ENCODE data around the gene LETM1. TPM values are rescaled to one million over a fixed set of nuclear protein-coding genes. Genes with fewer than 3 reads are reported as not detected.

The LETM1 gene
- 43.9 and 48.3 TPM in 2 replicates for total RNA-seq

DNA sequence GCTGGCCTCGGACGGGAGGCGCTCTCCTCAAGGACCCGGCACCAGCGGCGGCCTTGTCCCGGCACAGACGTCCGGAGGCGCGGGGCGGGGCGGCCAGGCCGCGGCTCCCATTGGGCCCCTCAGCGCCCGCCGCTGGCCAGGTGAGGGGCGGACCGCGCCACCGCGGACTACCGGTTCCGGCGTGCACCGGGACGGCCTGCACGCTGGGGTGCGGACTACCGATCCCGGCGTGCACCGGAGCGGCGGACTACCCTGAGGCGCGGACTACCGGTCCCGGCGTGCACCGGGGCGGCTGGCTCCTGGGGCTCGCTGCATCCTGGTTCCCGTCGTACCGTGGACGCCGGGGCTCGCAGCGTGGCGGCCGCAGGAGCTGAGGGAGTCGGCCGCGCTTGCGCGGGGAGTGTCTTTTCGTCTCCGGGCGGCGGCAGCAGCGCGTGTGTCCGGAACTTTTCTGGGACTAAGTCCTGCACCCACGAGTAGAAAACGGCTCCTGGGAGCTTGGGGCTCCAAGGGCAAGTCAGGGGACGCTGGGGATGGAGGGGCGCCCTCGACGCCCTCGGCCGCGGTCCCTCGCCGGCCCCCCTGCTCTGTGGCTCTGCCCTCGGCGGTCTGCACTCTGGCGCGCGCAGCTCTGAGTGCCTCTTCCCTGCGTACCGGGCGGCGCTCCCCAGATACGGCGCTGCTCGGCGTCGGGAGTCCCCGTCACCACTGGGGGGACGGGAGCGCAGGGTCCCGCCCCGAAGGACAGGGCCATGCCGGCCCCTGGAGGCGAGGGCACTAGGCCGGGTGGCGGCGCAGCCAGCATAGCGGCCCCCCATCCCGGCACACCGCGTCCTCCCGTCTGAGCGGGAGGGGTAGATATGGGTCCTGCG is at the start of gene LETM1:
Gene LETM1, minus strand, starts transcription at position 86 of the 872 bp plus-strand sequence. CDS start 206 bp downstream, outside the sequence.

DNA sequence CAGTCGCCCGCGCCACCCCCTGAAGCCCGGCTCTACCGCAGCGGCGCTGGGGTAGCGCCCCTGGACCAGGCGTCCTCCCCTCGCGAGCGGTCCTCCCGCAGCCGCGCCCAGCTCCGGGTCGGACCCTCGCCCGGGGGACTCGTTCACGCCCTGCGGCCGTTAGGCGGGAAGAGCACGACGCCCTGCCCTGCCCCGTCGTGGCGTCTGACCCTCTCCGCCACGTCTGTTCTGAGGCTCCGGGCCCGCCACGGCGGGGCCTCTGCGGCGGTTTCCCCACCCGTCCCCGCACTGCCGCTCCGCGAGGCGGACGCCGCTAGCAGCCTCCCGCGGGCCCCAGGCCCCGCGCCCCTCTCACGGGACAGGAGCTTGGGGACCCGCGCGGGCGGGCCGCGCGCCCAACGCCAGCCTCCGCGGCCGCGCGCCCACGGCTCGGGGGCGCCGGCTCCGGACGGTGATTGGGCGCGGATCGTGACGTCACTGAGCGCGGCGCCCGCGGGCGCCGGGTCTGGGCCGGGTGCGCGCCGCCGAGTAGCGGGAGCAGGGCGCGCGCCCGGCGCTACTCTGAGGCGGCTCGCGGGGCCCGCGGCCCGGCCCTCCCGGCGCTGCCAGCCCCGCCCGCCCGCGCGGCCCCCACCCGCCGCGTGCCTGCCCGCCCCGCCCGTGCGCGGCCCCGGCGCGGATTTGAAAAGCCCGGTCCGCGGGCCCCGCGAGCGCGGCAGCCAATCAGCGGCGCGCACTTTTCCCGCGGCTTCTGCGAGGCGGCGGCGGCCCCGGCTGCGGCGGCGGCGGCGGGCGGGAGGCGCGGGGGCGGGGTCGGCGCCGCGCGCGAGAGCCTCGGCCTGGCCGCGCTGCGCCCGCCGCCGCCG is 14.9 kb upstream of the LETM1 start, which contains the start of gene NSD2:
Gene NSD2, plus strand, starts transcription at position 816 of the 866 bp plus-strand sequence. CDS start 29,262 bp downstream, outside the sequence.

DNA sequence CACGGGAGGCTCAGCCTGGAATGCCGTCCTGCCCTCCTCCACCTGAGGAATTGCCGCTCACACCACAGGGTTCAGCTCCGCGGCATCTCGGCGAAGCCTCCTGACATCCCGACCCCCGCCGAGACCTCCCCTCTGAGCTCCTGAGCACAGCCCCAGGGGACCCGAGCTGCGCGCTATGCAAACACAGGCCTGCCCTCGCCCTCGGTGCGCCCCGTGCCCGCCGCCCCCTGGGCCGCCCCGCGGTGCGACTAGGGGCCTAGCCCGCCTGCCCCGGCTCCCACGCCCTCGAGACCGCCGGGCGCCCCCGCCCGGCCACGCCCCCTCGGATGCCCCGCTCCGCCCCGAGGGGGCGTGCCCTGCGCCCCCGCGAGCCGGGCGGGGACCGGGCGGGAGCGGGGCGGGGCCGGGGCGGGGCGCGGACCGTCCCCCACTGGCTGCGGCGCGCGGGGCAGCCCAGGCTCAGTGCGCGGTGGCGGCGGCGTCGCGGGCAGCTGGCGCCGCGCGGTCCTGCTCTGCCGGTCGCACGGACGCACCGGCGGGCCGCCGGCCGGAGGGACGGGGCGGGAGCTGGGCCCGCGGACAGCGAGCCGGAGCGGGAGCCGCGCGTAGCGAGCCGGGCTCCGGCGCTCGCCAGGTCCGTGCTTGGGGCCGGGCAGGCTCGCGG is 63.0 kb downstream of the LETM1 start, which contains the start of gene FGFR3:
Gene FGFR3, plus strand, starts transcription at position 462 of the 664 bp plus-strand sequence. CDS start 642 bp downstream, outside the sequence.

Other genes with a start within 250 kb of the LETM1 start
- gene FAM53A, start 171.8 kb downstream of the LETM1 start, total RNA-seq: 1.5 and 5.7 TPM in 2 replicates
- 68.2 and 83.6 TPM in 2 replicates for gene SLBP, start 143.8 kb downstream of the LETM1 start, total RNA-seq
- gene TMEM129, start 134.8 kb downstream of the LETM1 start, total RNA-seq: 30.0 and 33.3 TPM in 2 replicates
- 78.7 and 81.8 TPM in 2 replicates for gene TACC3, start 134.6 kb downstream of the LETM1 start, total RNA-seq
- 0.45 and 0.84 TPM in 2 replicates for gene FGFR3, start 62.9 kb downstream of the LETM1 start, total RNA-seq
- gene NSD2, start 15.2 kb upstream of the LETM1 start, total RNA-seq: 72.1 and 76.8 TPM in 2 replicates
- gene NELFA, start 152.8 kb upstream of the LETM1 start, total RNA-seq: 18.3 and 19.9 TPM in 2 replicates
- gene NAT8L, start 203.2 kb upstream of the LETM1 start, total RNA-seq: under 0.01 TPM in 1 of 2 replicates, not detected in the other

Measured in bronchus fibroblast of lung (primary cell).